ENCODE measurements around the gene KCNQ4.

Gene KCNQ4

GRCh38 chr1:40870135-40870728 lies 86.6 kb downstream of the KCNQ4 start:
- no peak for FAIRE-seq

- no peak for FAIRE-seq
These were observed 88.7 kb downstream of the KCNQ4 start for GRCh38 chr1:40872276-40872675.

- FAIRE-seq, result no peak
These were observed 90.4 kb downstream of the KCNQ4 start for GRCh38 chr1:40873863-40874472.

GRCh38 chr1:40876436-40876761 lies 92.8 kb downstream of the KCNQ4 start:
- FAIRE-seq, result no peak

- FAIRE-seq, result no peak
These were observed 93.3 kb downstream of the KCNQ4 start for GRCh38 chr1:40876891-40877290.

GRCh38 chr1:40877698-40878097 lies 94.1 kb downstream of the KCNQ4 start:
- FAIRE-seq, result no peak

- no peak for FAIRE-seq
These were observed 95.3 kb downstream of the KCNQ4 start for GRCh38 chr1:40878906-40879305.

- FAIRE-seq, result no peak
These were observed 96.0 kb downstream of the KCNQ4 start for GRCh38 chr1:40879482-40880175.

- no peak for FAIRE-seq
These were observed 97.4 kb downstream of the KCNQ4 start for GRCh38 chr1:40880813-40881549.

GRCh38 chr1:40884055-40884795 lies 100.6 kb downstream of the KCNQ4 start:
- FAIRE-seq, result no peak

GRCh38 chr1:40886318-40887011 lies 102.9 kb downstream of the KCNQ4 start:
- no peak for FAIRE-seq

GRCh38 chr1:40887012-40887378 lies 103.4 kb downstream of the KCNQ4 start:
- FAIRE-seq, result no peak

- no peak for FAIRE-seq
These were observed 104.1 kb downstream of the KCNQ4 start for GRCh38 chr1:40887652-40888051.

Data from islet of Langerhans (tissue), 1 donor.